Kidney (tissue), 14 donors: ENCODE measurements around the gene SERTAD1. TPM values are rescaled to one million over a fixed set of nuclear protein-coding genes. Genes with fewer than 3 reads are reported as not detected.
A peak's percentile ranks its signal among the peaks of the same experiment; 100 is the strongest.

Experiments
- DNase-seq, 5 donors: peaks; one replicate each; pipeline ENCODE4 v3.0.0-alpha.2; 2013 to 2020
- FAIRE-seq: peaks from 2 replicates; lab custom pipeline; 2012; peaks lifted over from hg19 to GRCh38; lab: Jason Lieb, UNC
- H3K27ac ChIP-seq, 2 donors: one replicate each; pipeline ENCODE4 v1.7.0; 2013; ENCODE audit warnings: low read depth in 2 of 2, low read length in 2 of 2, inconsistent platforms in 1 of 2
- H3K27me3 ChIP-seq: one replicate; pipeline ENCODE4 v1.7.1; 2013; ENCODE audit warnings: low read length, inconsistent platforms; ENCODE audit not compliant: control insufficient read depth, insufficient read depth
- H3K36me3 ChIP-seq, 3 donors: one replicate each; pipeline versions ENCODE4 v1.7.0 to v1.7.1; 2013; ENCODE audit warnings: low read length in 3 of 3, control low read depth in 1 of 3, inconsistent platforms in 1 of 3; ENCODE audit not compliant: insufficient read depth in 3 of 3, control insufficient read depth in 2 of 3
- H3K4me1 ChIP-seq, 3 donors: one replicate each; pipeline versions ENCODE4 v1.7.0 to v1.7.1; 2013; ENCODE audit warnings: low read length in 3 of 3, inconsistent platforms in 1 of 3, low read depth in 1 of 3; ENCODE audit not compliant: control insufficient read depth in 2 of 3, insufficient read depth in 2 of 3
- H3K4me3 ChIP-seq, 3 donors: one replicate each; pipeline versions ENCODE4 v1.7.0 to v1.8.1; 2013; ENCODE audit warnings: low read length in 3 of 3, control low read depth in 1 of 3, inconsistent platforms in 1 of 3
- H3K9ac ChIP-seq, 3 donors: one replicate each; pipeline versions ENCODE4 v1.7.0 to v1.7.1; 2013; ENCODE audit warnings: low read length in 3 of 3, control low read depth in 1 of 3, inconsistent platforms in 1 of 3
- H3K9me3 ChIP-seq, 3 donors: one replicate each; pipeline versions ENCODE4 v1.7.0 to v1.7.1; 2013; ENCODE audit warnings: low read length in 3 of 3, control low read depth in 1 of 3, inconsistent platforms in 1 of 3; ENCODE audit not compliant: control insufficient read depth in 2 of 3, insufficient read depth in 1 of 3
- CTCF ChIP-seq: IDR thresholded peaks from 3 replicates; pipeline ENCODE4 v1.5.1; 2012; ENCODE audit warnings: mild to moderate bottlenecking, moderate library complexity, borderline replicate concordance; ENCODE audit not compliant: insufficient read depth; ENCODE audit errors: extremely low read depth
- intact Hi-C: fragments of 100-400 bp; cut with DNase I; formaldehyde crosslinking; loops from one replicate; pipeline ENCODE4 v1.11.1; 2022
- polyA plus RNA-seq: library from polyadenylated mRNA; stranded (reverse); fragments of 350-450 nt; fragmentation: Illumina TruSeq; extraction: RNeasy Lipid Tissue Mini Kit (QIAGEN cat#74804); gene quantifications from one replicate; pipeline ENCODE4 v1.2.3, GENCODE V29; 2014; ENCODE audit warnings: low read depth, low replicate concordance; ENCODE audit not compliant: insufficient read depth
- total RNA-seq: library from RNA; stranded (reverse); fragmentation: NEBNext Ultra II Directional; extraction: Animal tissue kit (Norgen Biotek cat#: 25700); gene quantifications from one replicate; pipeline ENCODE4 v1.2.1, GENCODE V29; 2021
- donor health status: control.
- donor health status: control.
- donor health status: control.
- donor health status: control.
- donor health status: control.
- donor health status: DM: yes; HTN: yes; CAD: no.
- donor health status: Normal renal cell carcinoma (clear cell type).

Gene SERTAD1
- total and polyA plus RNA-seq, 2 donors from 2014 or later, result 14.8 to 18.2 TPM

DNA sequence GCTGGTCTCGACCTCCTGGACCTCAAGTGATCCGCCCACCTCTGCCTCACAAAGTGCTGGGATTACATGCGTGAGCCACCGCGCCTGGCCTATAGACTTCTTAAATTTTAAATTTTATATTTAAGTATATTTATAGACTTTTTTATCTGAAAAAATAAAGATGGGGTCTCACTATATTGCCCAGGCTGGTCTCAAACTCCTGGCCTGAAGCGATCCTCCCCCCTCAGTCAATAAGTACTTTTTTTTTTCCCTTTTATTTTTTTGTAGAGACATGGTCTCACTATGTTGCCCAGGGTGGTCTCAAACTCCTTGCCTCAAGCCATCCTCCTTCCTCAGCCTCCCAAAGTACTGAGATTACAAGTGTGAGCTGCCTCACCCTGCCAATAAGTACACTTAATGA is 1.9 kb downstream of the SERTAD1 start:
- Histone ChIP-seq H3K4me3 (peak overlapping the region in 1 of 3 donors; percentile 53), H3K9me3 (no peaks in the 10 kb centered on the region), H3K36me3 (peaks cover 0 to 18% (median 4%) of the 10 kb centered on the region in 3 donors), H3K9ac (no peak overlapping the region), H3K27ac (no peak overlapping the region), H3K4me1 (peaks cover 0 to 7% (median 3%) of the 10 kb centered on the region in 3 donors), H3K27me3 (no peaks in the 10 kb centered on the region)
- intact Hi-C loops, result no loop called here
- DNase-seq (no peak), FAIRE-seq (no peak)
- no peak for TF ChIP-seq CTCF

GRCh38 chr19:40422748-40423566 is 2.8 kb downstream of the SERTAD1 start:
- FAIRE-seq, result no peak
- TF ChIP-seq CTCF, result no peak

DNA sequence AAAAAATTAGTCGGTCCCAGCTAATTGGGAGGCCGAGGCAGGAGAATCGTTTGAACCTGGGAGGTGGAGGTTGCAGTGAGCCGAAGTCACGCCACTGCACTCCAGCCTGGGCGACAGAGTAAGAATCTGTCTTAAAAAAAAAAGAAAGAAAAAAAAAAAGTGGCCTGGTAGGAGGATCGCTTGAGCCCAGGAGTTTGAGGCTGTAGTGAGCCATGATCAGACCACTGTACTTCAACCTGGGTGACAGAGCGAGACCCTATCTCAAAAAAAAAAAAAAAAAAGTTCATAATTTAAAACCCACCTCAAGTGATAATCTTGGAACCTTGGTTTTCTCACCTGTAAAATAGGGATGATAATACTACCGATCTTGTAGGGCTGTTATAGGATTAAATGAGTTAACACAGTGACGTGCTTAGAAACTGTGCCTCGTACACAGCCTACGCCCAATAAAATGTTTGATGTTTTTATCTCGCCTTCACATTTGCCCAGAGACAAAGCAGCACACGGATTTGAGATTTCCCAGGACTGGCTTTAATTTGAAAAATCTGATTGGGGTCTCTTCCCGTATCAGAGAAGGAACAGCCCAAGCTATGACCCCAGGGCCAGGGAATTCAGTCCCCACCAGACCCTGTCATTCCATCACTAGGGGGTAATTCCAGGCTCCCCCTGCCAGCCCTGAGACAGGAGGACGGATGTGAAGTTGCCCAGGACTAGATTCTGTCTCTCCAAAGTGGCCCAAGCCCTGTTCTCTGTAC is 3.6 kb downstream of the SERTAD1 start:
- intact Hi-C loops, result no loop called here
- Histone ChIP-seq H3K9me3 (no peaks in the 10 kb centered on the region), H3K27me3 (no peaks in the 10 kb centered on the region), H3K27ac (peak overlapping the region; percentile 93 to 100), H3K4me1 (peaks cover 0 to 8% (median 7%) of the 10 kb centered on the region in 3 donors), H3K36me3 (peaks cover 0 to 18% (median 4%) of the 10 kb centered on the region in 3 donors), H3K4me3 (no peak overlapping the region), H3K9ac (peak overlapping the region in 1 of 3 donors; percentile 90)
- TF ChIP-seq CTCF, result no peak
- DNase-seq, result no peak
- no peak for FAIRE-seq

More at GRCh38 chr19:40422748-40423566, 2.8 kb downstream of the SERTAD1 start:
- H3K27ac ChIP-seq, result peak overlapping the region in 1 of 2 donors; percentile 5
- H3K4me3 ChIP-seq, result no peak overlapping the region
- DNase-seq, result no peak
- H3K9ac ChIP-seq, result peak overlapping the region in 1 of 3 donors; percentile 90
- H3K36me3 ChIP-seq, result peaks cover 0 to 18% (median 4%) of the 10 kb centered on the region in 3 donors
- intact Hi-C loops, result no loop called here
- H3K27me3 ChIP-seq, result no peaks in the 10 kb centered on the region
- peaks cover 0 to 7% (median 3%) of the 10 kb centered on the region in 3 donors for H3K4me1 ChIP-seq
- no peaks in the 10 kb centered on the region for H3K9me3 ChIP-seq
